HUES6 (cell line): ENCODE measurements around the gene WARS2.

Experiments
- H3K27ac ChIP-seq: 2 replicates; pipeline ENCODE4 v1.7.0; 2013; ENCODE audit warnings: low read depth, mild to moderate bottlenecking, low read length, inconsistent platforms
- H3K27me3 ChIP-seq: 2 replicates; pipeline ENCODE4 v1.6.1; 2013; ENCODE audit warnings: low read length; ENCODE audit not compliant: control insufficient read depth, insufficient read depth
- H3K36me3 ChIP-seq: 2 replicates; pipeline ENCODE4 v1.6.1; 2013; ENCODE audit warnings: low read length; ENCODE audit not compliant: control insufficient read depth, insufficient read depth
- H3K4me1 ChIP-seq: 2 replicates; pipeline ENCODE4 v1.6.1; 2013; ENCODE audit warnings: low read length; ENCODE audit not compliant: control insufficient read depth, insufficient read depth
- H3K4me3 ChIP-seq: 2 replicates; pipeline ENCODE4 v1.5.1; 2013; ENCODE audit warnings: low read depth, low read length
- H3K9ac ChIP-seq: one replicate; pipeline ENCODE4 v1.6.1; 2013; ENCODE audit warnings: mild to moderate bottlenecking, low read length
- H3K9me3 ChIP-seq: 2 replicates; pipeline ENCODE4 v1.6.1; 2013; ENCODE audit warnings: low read depth, low read length; ENCODE audit not compliant: control insufficient read depth, insufficient read depth

The WARS2 gene

GRCh38 chr1:119000371-119001180 is 139.9 kb downstream of the WARS2 start:
- Histone ChIP-seq H3K9ac (no peak overlapping the region), H3K9me3 (no peaks in the 10 kb centered on the region), H3K4me1 (peaks cover 20% of the 10 kb centered on the region), H3K27me3 (peaks cover 100% of the 10 kb centered on the region), H3K36me3 (no peaks in the 10 kb centered on the region), H3K27ac (no peak overlapping the region), H3K4me3 (peak overlapping the region; percentile 57)

GRCh38 chr1:118999348-119000071 is 140.9 kb downstream of the WARS2 start:
- H3K27ac ChIP-seq = no peak overlapping the region
- H3K9ac ChIP-seq = no peak overlapping the region
- no peaks in the 10 kb centered on the region for H3K36me3 ChIP-seq
- H3K9me3 ChIP-seq = no peaks in the 10 kb centered on the region
- peaks cover 20% of the 10 kb centered on the region for H3K4me1 ChIP-seq
- H3K4me3 ChIP-seq = peak overlapping the region; percentile 46; the same call in 1 of the 2 replicates
- H3K27me3 ChIP-seq = peaks cover 100% of the 10 kb centered on the region

DNA sequence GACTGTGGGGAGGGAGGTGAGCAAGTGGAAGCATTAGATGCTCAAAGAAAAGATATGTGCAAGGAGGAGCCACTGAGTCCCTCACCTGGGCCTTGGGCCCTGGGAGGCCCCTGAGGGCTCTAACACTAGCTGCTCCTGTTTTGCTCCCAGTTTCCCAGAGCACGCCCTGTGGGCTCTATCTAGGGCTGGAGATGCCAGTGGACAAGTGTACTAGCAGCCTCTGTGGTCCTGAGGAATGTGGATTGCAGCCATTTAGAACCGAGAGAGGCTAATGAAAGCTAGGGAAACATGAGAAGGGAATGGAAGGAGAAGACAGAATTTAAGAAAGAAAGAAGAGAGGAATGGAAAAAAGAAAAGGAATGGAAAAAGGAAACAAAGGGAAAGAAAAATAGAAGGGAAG is 142.3 kb downstream of the WARS2 start:
- Histone ChIP-seq H3K27me3 (peaks cover 100% of the 10 kb centered on the region), H3K36me3 (no peaks in the 10 kb centered on the region), H3K9ac (no peak overlapping the region), H3K9me3 (no peaks in the 10 kb centered on the region), H3K27ac (no peak overlapping the region), H3K4me3 (no peak overlapping the region), H3K4me1 (peaks cover 25% of the 10 kb centered on the region)

GRCh38 chr1:118997225-118997624 is 143.2 kb downstream of the WARS2 start:
- Histone ChIP-seq H3K27me3 (peaks cover 100% of the 10 kb centered on the region), H3K9ac (no peak overlapping the region)

DNA sequence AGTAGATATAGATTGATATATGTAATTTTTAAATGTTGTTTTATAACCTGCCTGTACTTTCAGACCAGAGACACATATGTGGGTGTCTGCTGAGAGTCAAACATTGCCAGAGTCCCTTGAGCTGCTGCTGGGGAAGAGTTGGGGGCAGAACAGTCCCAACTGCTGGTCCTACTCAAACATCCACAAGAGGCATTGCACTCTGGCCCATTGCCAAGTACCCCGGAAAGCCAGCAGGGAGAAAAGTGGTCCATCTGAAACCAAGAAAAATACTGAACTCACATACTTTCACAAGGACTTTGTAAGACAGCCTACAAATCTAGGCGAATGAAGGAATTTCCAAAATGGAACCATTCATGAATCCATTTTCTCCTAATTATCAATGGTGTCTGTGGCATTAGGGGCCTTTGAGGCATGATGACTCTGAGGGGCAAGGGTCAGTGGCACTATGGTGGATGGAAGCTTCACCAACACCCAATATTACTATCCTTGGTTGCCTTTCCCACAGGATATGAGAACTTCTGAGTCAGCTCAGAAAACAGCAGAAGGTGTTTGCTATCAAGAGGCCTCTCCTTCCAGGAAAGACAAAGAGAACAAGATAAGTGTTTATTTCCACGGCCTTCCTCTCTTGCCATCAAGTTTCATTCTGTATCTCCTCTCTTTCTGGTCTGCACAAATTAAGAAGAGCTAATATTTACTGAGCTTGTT is 145.0 kb downstream of the WARS2 start:
- H3K4me3 ChIP-seq = no peak overlapping the region
- H3K36me3 ChIP-seq = no peaks in the 10 kb centered on the region
- H3K9ac ChIP-seq = no peak overlapping the region
- peaks cover 100% of the 10 kb centered on the region for H3K27me3 ChIP-seq
- peaks cover 21% of the 10 kb centered on the region for H3K4me1 ChIP-seq
- no peak overlapping the region for H3K27ac ChIP-seq
- H3K9me3 ChIP-seq = no peaks in the 10 kb centered on the region

More at GRCh38 chr1:118997225-118997624, 143.2 kb downstream of the WARS2 start:
- no peak overlapping the region for H3K4me3 ChIP-seq
- H3K36me3 ChIP-seq = no peaks in the 10 kb centered on the region
- H3K4me1 ChIP-seq = peaks cover 25% of the 10 kb centered on the region
- H3K27ac ChIP-seq = no peak overlapping the region
- no peaks in the 10 kb centered on the region for H3K9me3 ChIP-seq

- Histone ChIP-seq H3K4me3 (no peak overlapping the region), H3K27ac (no peak overlapping the region), H3K9ac (no peak overlapping the region), H3K27me3 (peaks cover 100% of the 10 kb centered on the region), H3K36me3 (no peaks in the 10 kb centered on the region), H3K9me3 (no peaks in the 10 kb centered on the region), H3K4me1 (peaks cover 31% of the 10 kb centered on the region)
Measured at GRCh38 chr1:118993700-118994026, 146.8 kb downstream of the WARS2 start.

- Histone ChIP-seq H3K9me3 (no peaks in the 10 kb centered on the region), H3K27me3 (peaks cover 100% of the 10 kb centered on the region), H3K9ac (no peak overlapping the region), H3K27ac (no peak overlapping the region), H3K4me3 (peak overlapping the region; percentile 26), H3K36me3 (no peaks in the 10 kb centered on the region), H3K4me1 (peaks cover 37% of the 10 kb centered on the region)
Measured at GRCh38 chr1:118992868-118993699, 147.4 kb downstream of the WARS2 start.

DNA sequence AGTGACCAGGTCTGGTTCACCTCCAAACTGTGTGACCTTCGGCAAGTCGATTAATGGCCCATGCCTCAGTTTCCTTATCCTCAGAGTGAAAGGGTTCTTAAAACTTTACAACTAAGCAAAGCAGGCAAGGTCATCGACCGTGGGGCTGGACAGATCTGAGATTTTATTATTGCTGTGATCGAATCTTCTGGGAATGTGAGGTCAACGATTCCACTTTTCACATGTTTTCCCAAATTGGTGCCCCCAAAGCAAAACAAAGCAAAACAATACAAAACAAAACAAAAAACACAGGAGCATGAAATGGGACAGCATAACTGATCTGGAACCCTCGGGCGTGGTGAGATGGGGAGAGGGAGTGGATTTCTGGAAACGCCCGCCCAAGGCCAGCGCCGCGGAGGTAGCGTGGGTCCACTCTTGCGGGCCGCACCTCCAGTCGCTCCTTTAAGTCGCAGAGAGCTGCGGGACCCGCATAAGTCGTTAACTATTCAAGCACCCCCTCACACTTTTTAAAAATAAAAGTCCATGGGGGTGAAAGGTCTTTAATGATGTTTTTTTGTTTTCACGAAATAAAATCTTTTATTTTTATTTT is 148.1 kb downstream of the WARS2 start:
- H3K9ac ChIP-seq = no peak overlapping the region
- H3K9me3 ChIP-seq = no peaks in the 10 kb centered on the region
- H3K4me3 ChIP-seq = no peak overlapping the region
- no peak overlapping the region for H3K27ac ChIP-seq
- H3K27me3 ChIP-seq = peaks cover 100% of the 10 kb centered on the region
- no peaks in the 10 kb centered on the region for H3K36me3 ChIP-seq
- peaks cover 37% of the 10 kb centered on the region for H3K4me1 ChIP-seq

DNA sequence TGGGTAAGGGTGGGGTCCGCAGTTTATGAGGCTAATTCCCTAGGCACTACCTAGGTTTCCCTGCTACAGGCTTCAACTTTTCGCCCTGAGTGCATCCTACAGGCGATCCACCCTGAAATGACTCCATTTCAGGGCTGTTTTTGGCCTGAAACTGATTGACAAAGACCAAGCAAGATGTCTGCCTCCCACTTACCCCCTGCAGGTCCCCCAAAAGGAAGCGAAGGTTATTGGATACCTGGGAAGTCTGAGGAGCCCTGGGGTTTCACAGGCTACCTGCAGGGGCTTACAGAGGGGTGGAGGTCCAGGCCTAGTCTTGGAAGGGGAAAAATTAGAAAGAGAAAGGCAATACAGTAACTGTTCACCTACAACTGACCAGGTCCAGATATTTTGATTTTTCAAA is 149.0 kb downstream of the WARS2 start:
- Histone ChIP-seq H3K9ac (no peak overlapping the region), H3K36me3 (no peaks in the 10 kb centered on the region), H3K4me3 (no peak overlapping the region), H3K9me3 (no peaks in the 10 kb centered on the region), H3K27me3 (peaks cover 100% of the 10 kb centered on the region), H3K4me1 (peaks cover 46% of the 10 kb centered on the region), H3K27ac (no peak overlapping the region)

DNA sequence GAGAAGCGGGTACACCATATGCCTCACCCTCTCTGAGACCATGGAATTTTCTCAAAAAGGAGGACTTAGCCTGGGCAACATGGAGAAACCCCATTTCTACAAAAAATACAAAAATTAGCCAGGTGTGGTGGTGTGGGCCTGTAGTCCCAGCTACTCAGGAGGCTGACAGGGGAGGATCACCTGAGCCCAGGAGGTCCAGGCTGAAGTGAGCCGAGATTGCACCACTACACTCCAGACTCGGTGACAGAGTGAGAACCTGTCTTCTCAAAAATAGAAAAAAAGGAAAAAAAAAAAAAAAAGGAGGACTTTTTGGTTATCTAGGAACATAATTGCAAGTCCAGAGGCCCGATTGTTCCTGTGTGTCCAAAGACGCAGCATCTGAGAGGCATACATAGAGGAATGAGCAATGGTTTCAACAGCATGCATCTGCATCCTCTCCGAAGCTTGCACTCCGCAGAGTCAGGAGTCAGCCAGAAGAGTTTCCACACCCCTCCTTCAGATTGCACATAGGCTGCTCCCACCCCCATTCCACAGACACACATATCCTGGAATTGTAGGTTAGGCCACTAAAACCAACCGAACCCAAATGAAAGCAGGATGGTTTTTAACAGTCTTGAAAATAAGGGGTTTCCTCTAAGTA is 149.8 kb downstream of the WARS2 start:
- H3K9me3 ChIP-seq = no peaks in the 10 kb centered on the region
- no peaks in the 10 kb centered on the region for H3K36me3 ChIP-seq
- no peak overlapping the region for H3K9ac ChIP-seq
- peaks cover 100% of the 10 kb centered on the region for H3K27me3 ChIP-seq
- H3K4me3 ChIP-seq = peak overlapping the region; percentile 49; the same call in 1 of the 2 replicates
- H3K4me1 ChIP-seq = peaks cover 54% of the 10 kb centered on the region
- no peak overlapping the region for H3K27ac ChIP-seq
